Uterus (tissue), 2 donors: ENCODE data around the gene NIN.

Experiments
- CTCF ChIP-seq, 4 experiments: fragments of 200-600 bp in 2 of 4; fragments of 450-650 bp in 2 of 4; sonication (generic) in 2 of 4; IDR thresholded peaks; one replicate each; pipeline ENCODE4 v1.5.1; 2016 to 2019; ENCODE audit warnings: antibody characterized with exemption in 4 of 4, mild to moderate bottlenecking in 2 of 4, moderate library complexity in 1 of 4
- POLR2A ChIP-seq, 2 donors: fragments of 450-650 bp; IDR thresholded peaks; one replicate each; pipeline ENCODE4 v1.6.1; 2016; ENCODE audit warnings: antibody characterized with exemption in 2 of 2, mild to moderate bottlenecking in 1 of 2, moderate library complexity in 1 of 2

- no peak for TF ChIP-seq CTCF (IDR thresholded peaks at IDR 0.05)
- no peak for TF ChIP-seq POLR2A (IDR thresholded peaks at IDR 0.05)
Observed at GRCh38 chr14:50670866-50671256, 160.1 kb downstream of the NIN start.
